Measurements from ENCODE around the gene ALG3. TPM values are rescaled to one million over a fixed set of nuclear protein-coding genes. Genes with fewer than 3 reads are reported as not detected.

ALG3 gene
- total RNA-seq, 3 donors from 2014 or later (not counting 1 experiment from before 2014, with no cell fraction given), result 18.4 to 21.8 (median 20.4) TPM

DNA sequence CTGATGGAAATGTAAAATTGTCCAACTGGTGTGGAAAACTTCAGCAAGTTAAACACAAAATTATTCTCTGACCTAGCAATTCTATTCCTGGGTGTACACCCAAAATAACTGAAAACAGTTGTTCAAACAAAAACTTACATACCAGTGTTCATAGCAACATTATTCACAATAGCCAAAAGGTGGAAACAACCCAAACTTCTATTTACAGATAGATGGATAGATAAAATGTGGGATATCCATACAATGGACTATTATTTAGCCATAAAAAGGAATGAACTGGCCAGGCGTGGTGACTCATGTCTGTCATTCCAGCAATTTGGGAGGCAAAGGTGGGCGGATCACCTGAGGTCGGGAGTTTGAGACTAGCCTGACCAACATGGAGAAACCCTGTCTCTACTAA, 26.2 kb downstream of the ALG3 start:
- ATAC-seq, result no peak
- Histone ChIP-seq H3K4me3 (ENCODE audit: low read length) (no peak overlapping the region), H3K4me1 (ENCODE audit: control insufficient read depth, insufficient read depth, low read length) (no peaks in the 10 kb centered on the region), H3K27me3 (ENCODE audit: control insufficient read depth, insufficient read depth, low read length) (no peaks in the 10 kb centered on the region), H3K36me3 (ENCODE audit: control insufficient read depth, insufficient read depth, low read length) (no peaks in the 10 kb centered on the region), H3K9me3 (ENCODE audit: control insufficient read depth, insufficient read depth, low read length) (no peaks in the 10 kb centered on the region), H3K27ac (ENCODE audit: low read length) (no peak overlapping the region)
- DNase-seq, result no peak
- H3K4me1 Mint-ChIP-seq, result no peaks in the 10 kb centered on the region
- no peaks in the 10 kb centered on the region for H3K36me3 Mint-ChIP-seq
- no peak overlapping the region for H3K4me3 Mint-ChIP-seq
- 78% methylated on average over 1 of the region's 3 CpGs for WGBS (ENCODE audit: insufficient coverage)
- TF ChIP-seq, protein P1, sequence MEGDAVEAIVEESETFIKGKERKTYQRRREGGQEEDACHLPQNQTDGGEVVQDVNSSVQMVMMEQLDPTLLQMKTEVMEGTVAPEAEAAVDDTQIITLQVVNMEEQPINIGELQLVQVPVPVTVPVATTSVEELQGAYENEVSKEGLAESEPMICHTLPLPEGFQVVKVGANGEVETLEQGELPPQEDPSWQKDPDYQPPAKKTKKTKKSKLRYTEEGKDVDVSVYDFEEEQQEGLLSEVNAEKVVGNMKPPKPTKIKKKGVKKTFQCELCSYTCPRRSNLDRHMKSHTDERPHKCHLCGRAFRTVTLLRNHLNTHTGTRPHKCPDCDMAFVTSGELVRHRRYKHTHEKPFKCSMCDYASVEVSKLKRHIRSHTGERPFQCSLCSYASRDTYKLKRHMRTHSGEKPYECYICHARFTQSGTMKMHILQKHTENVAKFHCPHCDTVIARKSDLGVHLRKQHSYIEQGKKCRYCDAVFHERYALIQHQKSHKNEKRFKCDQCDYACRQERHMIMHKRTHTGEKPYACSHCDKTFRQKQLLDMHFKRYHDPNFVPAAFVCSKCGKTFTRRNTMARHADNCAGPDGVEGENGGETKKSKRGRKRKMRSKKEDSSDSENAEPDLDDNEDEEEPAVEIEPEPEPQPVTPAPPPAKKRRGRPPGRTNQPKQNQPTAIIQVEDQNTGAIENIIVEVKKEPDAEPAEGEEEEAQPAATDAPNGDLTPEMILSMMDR (IDR thresholded peaks at IDR 0.05), result no peak
- no peak overlapping the region for H3K27ac Mint-ChIP-seq
- intact Hi-C loops (cut with micrococcal nuclease), result no loop called here
- H3K27me3 Mint-ChIP-seq (ENCODE audit: low read depth in 2 of 2), result peaks cover 18 to 27% of the 10 kb centered on the region in 2 donors
- no peaks in the 10 kb centered on the region for H3K9me3 Mint-ChIP-seq

DNA sequence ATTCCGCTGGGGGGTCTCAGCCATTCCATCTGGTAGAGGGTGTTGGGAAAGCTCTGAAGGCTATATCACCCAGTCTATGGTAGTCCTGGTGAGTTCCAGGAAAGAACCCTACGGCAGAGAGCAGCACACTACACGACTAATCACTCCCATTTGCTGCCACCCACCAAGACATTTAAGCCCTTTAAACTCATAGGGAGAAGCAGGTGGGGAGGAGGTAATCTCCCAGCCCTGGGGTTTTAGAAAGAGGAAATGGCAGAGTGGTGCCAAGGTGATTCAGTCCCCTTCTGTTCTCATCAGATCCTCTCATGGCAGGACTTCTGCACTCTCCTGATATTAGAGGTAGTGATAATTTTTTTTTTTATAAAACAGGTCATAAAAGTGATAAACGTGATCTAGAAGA, 29.9 kb downstream of the ALG3 start:
- Mint-ChIP-seq H3K27ac (no peak overlapping the region), H3K4me3 (no peak overlapping the region), H3K36me3 (no peaks in the 10 kb centered on the region), H3K9me3 (no peaks in the 10 kb centered on the region), H3K4me1 (no peaks in the 10 kb centered on the region), H3K27me3 (ENCODE audit: low read depth in 2 of 2) (peaks cover 7 to 15% of the 10 kb centered on the region in 2 donors)
- H3K27ac ChIP-seq (ENCODE audit: low read length), result no peak overlapping the region
- no peaks in the 10 kb centered on the region for H3K36me3 ChIP-seq (ENCODE audit: control insufficient read depth, insufficient read depth, low read length)
- intact Hi-C loops (cut with micrococcal nuclease), result no loop called here
- no peaks in the 10 kb centered on the region for H3K9me3 ChIP-seq (ENCODE audit: control insufficient read depth, insufficient read depth, low read length)
- no peaks in the 10 kb centered on the region for H3K27me3 ChIP-seq (ENCODE audit: control insufficient read depth, insufficient read depth, low read length)
- 93% methylated on average over 1 of the region's 4 CpGs for WGBS (ENCODE audit: insufficient coverage)
- no peak for DNase-seq
- H3K4me1 ChIP-seq (ENCODE audit: control insufficient read depth, insufficient read depth, low read length), result no peaks in the 10 kb centered on the region
- no peak for ATAC-seq
- TF ChIP-seq, protein P1 (IDR thresholded peaks at IDR 0.05), result no peak
- no peak overlapping the region for H3K4me3 ChIP-seq (ENCODE audit: low read length)

DNA sequence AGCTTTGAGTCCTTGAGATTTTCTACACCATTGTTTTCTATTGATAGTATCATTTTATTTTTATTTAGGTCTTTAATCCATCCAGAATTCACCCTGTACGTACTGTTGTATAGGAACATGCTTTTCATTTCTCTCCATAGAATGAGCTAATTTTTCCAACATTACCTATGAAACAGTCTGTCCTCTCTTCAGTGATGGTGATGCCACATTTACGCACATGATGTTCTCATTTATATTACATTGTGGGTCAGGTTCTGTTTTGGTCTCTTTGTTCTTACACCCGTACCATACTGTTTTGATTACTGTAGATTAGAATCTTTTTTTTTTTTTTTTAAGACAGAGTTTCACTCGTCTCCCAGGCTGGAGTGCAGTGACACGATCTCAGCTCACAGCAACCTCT, 37.0 kb downstream of the ALG3 start:
- Histone ChIP-seq H3K27ac (ENCODE audit: low read length) (no peak overlapping the region), H3K4me3 (ENCODE audit: low read length) (no peak overlapping the region), H3K36me3 (ENCODE audit: control insufficient read depth, insufficient read depth, low read length) (no peaks in the 10 kb centered on the region), H3K9me3 (ENCODE audit: control insufficient read depth, insufficient read depth, low read length) (no peaks in the 10 kb centered on the region), H3K4me1 (ENCODE audit: control insufficient read depth, insufficient read depth, low read length) (no peaks in the 10 kb centered on the region), H3K27me3 (ENCODE audit: control insufficient read depth, insufficient read depth, low read length) (no peaks in the 10 kb centered on the region)
- no peaks in the 10 kb centered on the region for H3K4me1 Mint-ChIP-seq
- TF ChIP-seq, protein P1 (IDR thresholded peaks at IDR 0.05), result no peak
- H3K27ac Mint-ChIP-seq, result no peak overlapping the region
- intact Hi-C loops (cut with micrococcal nuclease), result no loop called here
- H3K4me3 Mint-ChIP-seq, result no peak overlapping the region
- ATAC-seq (no peak), DNase-seq (no peak)
- WGBS (ENCODE audit: insufficient coverage), result 91% methylated on average over 5 of the region's 5 CpGs
- H3K36me3 Mint-ChIP-seq, result no peaks in the 10 kb centered on the region
- H3K27me3 Mint-ChIP-seq (ENCODE audit: low read depth in 2 of 2), result peaks cover 7 to 12% of the 10 kb centered on the region in 2 donors
- H3K9me3 Mint-ChIP-seq, result no peaks in the 10 kb centered on the region

DNA sequence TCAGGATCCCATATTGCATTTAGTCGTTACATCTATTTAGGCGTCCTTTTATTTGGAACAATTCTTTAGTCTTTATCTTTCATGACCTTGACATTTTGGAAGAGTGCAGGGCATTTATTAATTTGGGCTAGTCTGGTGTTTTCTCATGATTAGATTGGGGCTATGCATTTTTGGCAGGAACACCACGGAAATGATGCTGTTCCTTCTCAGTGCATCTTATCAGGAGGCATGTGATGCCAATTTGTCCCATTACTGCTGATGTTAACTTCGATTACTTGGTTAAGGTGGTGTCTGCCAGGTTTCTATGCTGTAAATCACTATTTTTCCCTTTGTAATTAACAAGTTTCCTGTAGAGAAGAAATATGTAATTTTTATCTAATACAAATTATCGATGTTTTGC, 37.5 kb downstream of the ALG3 start:
- H3K4me3 Mint-ChIP-seq, result no peak overlapping the region
- H3K36me3 ChIP-seq (ENCODE audit: control insufficient read depth, insufficient read depth, low read length), result no peaks in the 10 kb centered on the region
- no peak for ATAC-seq
- H3K4me1 ChIP-seq (ENCODE audit: control insufficient read depth, insufficient read depth, low read length), result no peaks in the 10 kb centered on the region
- H3K9me3 Mint-ChIP-seq, result no peaks in the 10 kb centered on the region
- WGBS (ENCODE audit: insufficient coverage), result 88% methylated on average over 4 of the region's 5 CpGs
- no peaks in the 10 kb centered on the region for H3K27me3 ChIP-seq (ENCODE audit: control insufficient read depth, insufficient read depth, low read length)
- peaks cover 12 to 17% of the 10 kb centered on the region in 2 donors for H3K27me3 Mint-ChIP-seq (ENCODE audit: low read depth in 2 of 2)
- DNase-seq, result no peak
- H3K27ac ChIP-seq (ENCODE audit: low read length), result no peak overlapping the region
- H3K9me3 ChIP-seq (ENCODE audit: control insufficient read depth, insufficient read depth, low read length), result no peaks in the 10 kb centered on the region
- intact Hi-C loops (cut with micrococcal nuclease), result no loop called here
- no peaks in the 10 kb centered on the region for H3K36me3 Mint-ChIP-seq
- H3K4me3 ChIP-seq (ENCODE audit: low read length), result no peak overlapping the region
- H3K4me1 Mint-ChIP-seq, result no peaks in the 10 kb centered on the region
- H3K27ac Mint-ChIP-seq, result no peak overlapping the region
- TF ChIP-seq, protein P1 (IDR thresholded peaks at IDR 0.05), result no peak
